ENCODE results near the gene HMGXB3.

GRCh38 chr5:150051657-150052195 lies 51.2 kb downstream of the HMGXB3 start:
- TF ChIP-seq CTCF (IDR thresholded peaks at IDR 0.05; ENCODE audit: low read depth, low read length) (no peak), POLR2A (IDR thresholded peaks at IDR 0.05; ENCODE audit: extremely low read depth, insufficient read length) (no peak)
